HL-60 (cell line): ENCODE results near the gene MDGA2.
"Not testable (repeated sequence)": the region's sequence is repeated elsewhere in the genome, so short reads cannot be mapped to it uniquely, and the experiment has no call there.

Experiments
- DNase-seq, 2 experiments: peaks; one replicate each; pipeline ENCODE4 v3.0.0-alpha.2; 2010 to 2020; ENCODE audit warnings: low read depth in 1 of 2, low spot score in 1 of 2
- H3K27ac ChIP-seq: fragments of 250-450 bp; sonication (Bioruptor Pico); replicated peaks from 2 replicates; pipeline ENCODE4 v1.5.1; 2020; ENCODE audit warnings: mild to moderate bottlenecking, moderate library complexity
- H3K27me3 ChIP-seq: fragments of 250-450 bp; sonication (Bioruptor Pico); 2 replicates; pipeline ENCODE4 v1.5.1; 2021; ENCODE audit warnings: mild to moderate bottlenecking, moderate library complexity; ENCODE audit not compliant: insufficient read depth, poor library complexity, severe bottlenecking
- H3K4me3 ChIP-seq: replicated peaks from 2 replicates; pipeline ENCODE4 v1.5.1; 2011; ENCODE audit warnings: mild to moderate bottlenecking, control low read depth, low read length; ENCODE audit not compliant: insufficient read depth
- GABPA ChIP-seq: IDR thresholded peaks from 2 replicates; pipeline ENCODE4 v1.6.1; 2012; ENCODE audit warnings: low read depth
- POLR2AphosphoS5 ChIP-seq: IDR thresholded peaks from 2 replicates; pipeline ENCODE4 v1.6.1; 2012; ENCODE audit warnings: low read depth
- SPI1 ChIP-seq: IDR thresholded peaks from 2 replicates; pipeline ENCODE4 v1.6.1; 2012; ENCODE audit warnings: low read depth, mild to moderate bottlenecking, borderline replicate concordance
- TF ChIP-seq, protein P1 (sequence below): IDR thresholded peaks from one replicate; pipeline ENCODE4 v1.5.1; 2011; ENCODE audit warnings: low read length, control low read depth, inconsistent platforms; ENCODE audit not compliant: insufficient read depth
- TF ChIP-seq, protein P2 (sequence below): IDR thresholded peaks from 2 replicates; pipeline ENCODE4 v1.6.1; 2012; ENCODE audit warnings: low read depth; ENCODE audit not compliant: insufficient replicate concordance

MDGA2 gene

DNA sequence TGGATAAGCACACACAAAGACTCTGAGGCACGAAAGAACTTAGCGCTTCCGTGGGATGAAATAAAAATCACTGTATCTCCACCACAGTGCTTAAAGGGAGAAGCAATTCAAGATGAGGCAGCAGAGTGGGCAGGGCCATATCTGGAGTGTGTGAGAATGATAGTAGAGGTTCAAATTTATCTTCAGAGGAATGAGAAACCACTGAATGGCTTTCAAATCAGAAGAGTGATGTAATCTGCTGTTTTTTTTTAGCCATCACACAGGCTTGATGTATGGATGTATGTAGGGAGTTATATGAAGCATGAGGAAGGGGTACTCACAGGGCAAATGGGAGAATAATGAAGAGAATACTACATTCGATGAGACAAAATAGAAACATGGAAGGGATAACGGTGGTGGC lies 24.1 kb downstream of the MDGA2 start:
- no peak for DNase-seq
- Histone ChIP-seq H3K27me3 (no peaks in the 10 kb centered on the region), H3K27ac (no peak overlapping the region), H3K4me3 (no peak overlapping the region)
- TF ChIP-seq, protein P1, sequence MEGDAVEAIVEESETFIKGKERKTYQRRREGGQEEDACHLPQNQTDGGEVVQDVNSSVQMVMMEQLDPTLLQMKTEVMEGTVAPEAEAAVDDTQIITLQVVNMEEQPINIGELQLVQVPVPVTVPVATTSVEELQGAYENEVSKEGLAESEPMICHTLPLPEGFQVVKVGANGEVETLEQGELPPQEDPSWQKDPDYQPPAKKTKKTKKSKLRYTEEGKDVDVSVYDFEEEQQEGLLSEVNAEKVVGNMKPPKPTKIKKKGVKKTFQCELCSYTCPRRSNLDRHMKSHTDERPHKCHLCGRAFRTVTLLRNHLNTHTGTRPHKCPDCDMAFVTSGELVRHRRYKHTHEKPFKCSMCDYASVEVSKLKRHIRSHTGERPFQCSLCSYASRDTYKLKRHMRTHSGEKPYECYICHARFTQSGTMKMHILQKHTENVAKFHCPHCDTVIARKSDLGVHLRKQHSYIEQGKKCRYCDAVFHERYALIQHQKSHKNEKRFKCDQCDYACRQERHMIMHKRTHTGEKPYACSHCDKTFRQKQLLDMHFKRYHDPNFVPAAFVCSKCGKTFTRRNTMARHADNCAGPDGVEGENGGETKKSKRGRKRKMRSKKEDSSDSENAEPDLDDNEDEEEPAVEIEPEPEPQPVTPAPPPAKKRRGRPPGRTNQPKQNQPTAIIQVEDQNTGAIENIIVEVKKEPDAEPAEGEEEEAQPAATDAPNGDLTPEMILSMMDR: no peak

DNA sequence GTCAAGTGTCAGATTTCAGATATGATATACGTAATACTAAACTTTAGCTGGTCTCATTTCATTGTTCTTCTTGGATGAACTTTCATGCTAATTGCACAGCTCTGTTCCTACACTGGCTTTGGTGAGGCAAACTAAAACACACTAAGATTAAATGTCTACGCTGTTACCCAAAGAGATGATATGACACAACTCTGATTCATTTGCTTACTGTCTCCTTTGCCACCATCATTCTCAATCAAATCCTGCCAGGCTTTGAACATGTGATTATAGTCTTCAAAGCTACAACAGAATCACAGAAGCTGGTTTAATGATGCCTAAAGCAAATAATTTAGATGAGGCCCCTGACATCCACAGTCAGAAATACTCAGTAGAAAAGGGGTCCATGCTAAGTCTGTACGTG lies 37.7 kb downstream of the MDGA2 start:
- no peak overlapping the region for H3K27ac ChIP-seq
- H3K4me3 ChIP-seq: no peak overlapping the region
- TF ChIP-seq SPI1: no peak
- TF ChIP-seq, protein P1: no peak
- no peak for TF ChIP-seq GABPA
- TF ChIP-seq, protein P2, sequence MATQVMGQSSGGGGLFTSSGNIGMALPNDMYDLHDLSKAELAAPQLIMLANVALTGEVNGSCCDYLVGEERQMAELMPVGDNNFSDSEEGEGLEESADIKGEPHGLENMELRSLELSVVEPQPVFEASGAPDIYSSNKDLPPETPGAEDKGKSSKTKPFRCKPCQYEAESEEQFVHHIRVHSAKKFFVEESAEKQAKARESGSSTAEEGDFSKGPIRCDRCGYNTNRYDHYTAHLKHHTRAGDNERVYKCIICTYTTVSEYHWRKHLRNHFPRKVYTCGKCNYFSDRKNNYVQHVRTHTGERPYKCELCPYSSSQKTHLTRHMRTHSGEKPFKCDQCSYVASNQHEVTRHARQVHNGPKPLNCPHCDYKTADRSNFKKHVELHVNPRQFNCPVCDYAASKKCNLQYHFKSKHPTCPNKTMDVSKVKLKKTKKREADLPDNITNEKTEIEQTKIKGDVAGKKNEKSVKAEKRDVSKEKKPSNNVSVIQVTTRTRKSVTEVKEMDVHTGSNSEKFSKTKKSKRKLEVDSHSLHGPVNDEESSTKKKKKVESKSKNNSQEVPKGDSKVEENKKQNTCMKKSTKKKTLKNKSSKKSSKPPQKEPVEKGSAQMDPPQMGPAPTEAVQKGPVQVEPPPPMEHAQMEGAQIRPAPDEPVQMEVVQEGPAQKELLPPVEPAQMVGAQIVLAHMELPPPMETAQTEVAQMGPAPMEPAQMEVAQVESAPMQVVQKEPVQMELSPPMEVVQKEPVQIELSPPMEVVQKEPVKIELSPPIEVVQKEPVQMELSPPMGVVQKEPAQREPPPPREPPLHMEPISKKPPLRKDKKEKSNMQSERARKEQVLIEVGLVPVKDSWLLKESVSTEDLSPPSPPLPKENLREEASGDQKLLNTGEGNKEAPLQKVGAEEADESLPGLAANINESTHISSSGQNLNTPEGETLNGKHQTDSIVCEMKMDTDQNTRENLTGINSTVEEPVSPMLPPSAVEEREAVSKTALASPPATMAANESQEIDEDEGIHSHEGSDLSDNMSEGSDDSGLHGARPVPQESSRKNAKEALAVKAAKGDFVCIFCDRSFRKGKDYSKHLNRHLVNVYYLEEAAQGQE: no peak
- no peak for TF ChIP-seq POLR2AphosphoS5
- DNase-seq: no peak
- H3K27me3 ChIP-seq: no peaks in the 10 kb centered on the region

DNA sequence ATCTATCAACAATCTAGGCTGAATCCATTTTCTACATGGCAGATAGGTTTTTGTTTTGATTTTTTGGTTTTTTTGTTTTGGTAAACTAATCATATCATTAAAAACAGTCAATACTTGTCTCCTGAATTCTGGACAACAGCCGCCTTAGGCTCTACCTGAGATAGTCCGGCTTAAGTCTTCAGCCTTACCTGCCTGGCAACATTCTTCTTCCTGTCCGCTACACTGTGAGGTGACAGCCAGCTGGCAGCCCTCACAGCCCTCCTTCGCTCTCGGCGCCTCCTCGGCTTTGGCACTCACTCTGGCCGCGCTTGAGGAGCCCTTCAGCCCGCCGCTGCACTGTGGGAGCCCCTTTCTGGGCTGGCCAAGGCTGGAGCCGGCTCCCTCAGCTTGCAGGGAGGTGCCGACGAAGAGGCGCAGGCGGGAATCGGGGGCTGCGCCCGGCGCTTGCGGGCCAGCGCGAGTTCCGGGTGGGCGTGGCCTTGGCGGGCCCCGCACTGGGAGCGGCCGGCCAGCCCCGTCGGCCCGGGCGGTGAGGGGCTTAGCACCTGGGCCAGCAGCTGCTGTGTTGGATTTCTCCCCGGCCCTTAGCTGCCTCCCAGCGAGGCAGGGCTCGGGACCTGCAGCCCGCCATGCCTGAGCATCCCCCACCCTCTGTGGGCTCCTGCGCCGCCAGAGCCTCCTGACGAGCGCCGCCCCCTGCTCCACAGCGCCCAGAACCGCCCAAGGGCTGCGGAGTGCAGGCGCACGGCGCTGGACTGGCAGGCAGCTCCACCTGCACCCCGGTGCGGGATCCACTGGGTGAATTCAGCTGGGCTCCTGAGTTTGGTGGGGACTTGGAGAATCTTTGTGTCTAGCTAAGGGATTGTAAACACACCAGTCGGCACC lies 49.0 kb downstream of the MDGA2 start:
- no peak for DNase-seq
- no peak for TF ChIP-seq POLR2AphosphoS5
- TF ChIP-seq, protein P1: no peak
- no peaks in the 10 kb centered on the region for H3K27me3 ChIP-seq
- H3K4me3 ChIP-seq: no peak overlapping the region
- no peak overlapping the region for H3K27ac ChIP-seq

DNA sequence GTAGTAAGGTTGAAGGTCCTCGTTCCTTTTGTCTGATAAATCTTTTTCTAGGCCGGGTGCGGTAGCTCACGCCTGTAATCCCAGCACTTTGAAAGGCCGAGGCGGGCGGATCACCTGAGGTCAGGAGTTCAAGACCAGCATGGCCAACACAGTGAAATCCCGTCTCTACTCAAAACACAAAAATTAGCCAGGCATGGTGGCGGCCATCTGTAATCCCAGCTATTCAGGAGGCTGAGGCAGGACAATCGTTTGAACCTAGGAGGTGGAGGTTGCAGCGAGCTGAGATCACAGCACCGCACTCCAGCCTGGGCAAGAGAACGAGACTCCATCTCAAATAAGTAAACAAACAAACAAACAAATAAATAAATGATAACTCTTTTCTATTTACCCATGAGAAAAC lies 51.3 kb downstream of the MDGA2 start:
- not testable (repeated sequence) for H3K4me3 ChIP-seq, H3K27ac ChIP-seq, H3K27me3 ChIP-seq, DNase-seq

DNA sequence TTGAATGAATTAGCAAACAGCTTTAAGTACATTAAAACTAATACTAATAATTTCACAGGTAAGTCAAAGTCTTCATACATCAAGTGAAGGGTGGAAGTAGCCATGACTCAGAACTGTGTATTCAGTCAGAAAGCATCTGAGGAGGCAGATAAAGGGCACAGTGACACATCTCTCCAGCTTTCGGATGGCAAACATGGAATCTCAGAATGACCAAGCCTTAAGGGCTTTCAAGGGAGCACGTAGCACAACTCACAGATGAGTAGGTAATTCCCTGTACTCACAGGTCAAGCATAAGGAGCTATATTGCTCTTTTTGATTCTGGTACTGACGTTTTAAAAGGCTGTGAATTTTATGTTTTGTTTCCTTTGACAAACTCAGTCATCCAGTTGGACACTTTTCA lies 56.0 kb downstream of the MDGA2 start:
- Histone ChIP-seq H3K27me3 (no peaks in the 10 kb centered on the region), H3K4me3 (no peak overlapping the region), H3K27ac (no peak overlapping the region)
- DNase-seq: no peak
- TF ChIP-seq POLR2AphosphoS5 (no peak), GABPA (no peak), SPI1 (no peak)
- TF ChIP-seq, protein P2: no peak
- TF ChIP-seq, protein P1: no peak
